ENCODE data around the gene KRT83. TPM values are rescaled to one million over a fixed set of nuclear protein-coding genes. Genes with fewer than 3 reads are reported as not detected.

Gene KRT83
- total and polyA plus RNA-seq, 3 donors from 2014 or later = 0.39 to 1.2 (median 0.44) TPM

GRCh38 chr12:52355176-52355575 is 34.0 kb upstream of the KRT83 start:
- WGBS, 2 donors = 84 to 96% methylated on average over 8 of the region's 8 CpGs
- intact Hi-C loops (cut with DNase I; ENCODE audit: low total_unique reads) = no loop called here

GRCh38 chr12:52354200-52354599 is 33.0 kb upstream of the KRT83 start:
- Histone ChIP-seq H3K27me3 (no peaks in the 10 kb centered on the region), H3K4me3 (no peak overlapping the region), H3K36me3 (ENCODE audit: low read depth, missing control alignments) (no peaks in the 10 kb centered on the region), H3K9me3 (no peaks in the 10 kb centered on the region), H3K27ac (no peak overlapping the region), H3K4me1 (no peaks in the 10 kb centered on the region)
- TF ChIP-seq POLR2A (IDR thresholded peaks at IDR 0.05) = no peak
- TF ChIP-seq CTCF (IDR thresholded peaks at IDR 0.05) = no peak
- intact Hi-C loops (cut with DNase I; ENCODE audit: low total_unique reads) = no loop called here
- no peak for DNase-seq
- 45 to 67% methylated on average over 5 of the region's 5 CpGs for whole genome bisulfite sequencing, 2 donors

More at GRCh38 chr12:52355176-52355575, 34.0 kb upstream of the KRT83 start:
- DNase-seq = no peak
- no peaks in the 10 kb centered on the region for H3K36me3 ChIP-seq (ENCODE audit: low read depth, missing control alignments)
- H3K27ac ChIP-seq = no peak overlapping the region
- no peaks in the 10 kb centered on the region for H3K4me1 ChIP-seq
- TF ChIP-seq CTCF (IDR thresholded peaks at IDR 0.05) (no peak), POLR2A (IDR thresholded peaks at IDR 0.05) (no peak)
- H3K27me3 ChIP-seq = no peaks in the 10 kb centered on the region
- H3K9me3 ChIP-seq = no peaks in the 10 kb centered on the region
- H3K4me3 ChIP-seq = no peak overlapping the region

- no peaks in the 10 kb centered on the region for H3K4me1 ChIP-seq
- H3K9me3 ChIP-seq = no peaks in the 10 kb centered on the region
- H3K36me3 ChIP-seq (ENCODE audit: low read depth, missing control alignments) = no peaks in the 10 kb centered on the region
- TF ChIP-seq POLR2A (IDR thresholded peaks at IDR 0.05) (no peak), CTCF (IDR thresholded peaks at IDR 0.05) (no peak)
- no peak overlapping the region for H3K4me3 ChIP-seq
- no peak for DNase-seq
- 80 to 85% methylated on average over 3 of the region's 3 CpGs for WGBS, 2 donors
- H3K27ac ChIP-seq = no peak overlapping the region
- intact Hi-C loops (cut with DNase I; ENCODE audit: low total_unique reads) = no loop called here
- no peaks in the 10 kb centered on the region for H3K27me3 ChIP-seq
Observed at GRCh38 chr12:52353766-52354165, 32.6 kb upstream of the KRT83 start.

- no peaks in the 10 kb centered on the region for H3K36me3 ChIP-seq (ENCODE audit: low read depth, missing control alignments)
- H3K27ac ChIP-seq = no peak overlapping the region
- no peaks in the 10 kb centered on the region for H3K9me3 ChIP-seq
- TF ChIP-seq CTCF (IDR thresholded peaks at IDR 0.05) = no peak
- TF ChIP-seq POLR2A (IDR thresholded peaks at IDR 0.05) = no peak
- intact Hi-C loops (cut with DNase I; ENCODE audit: low total_unique reads) = no loop called here
- no peak overlapping the region for H3K4me3 ChIP-seq
- no peaks in the 10 kb centered on the region for H3K27me3 ChIP-seq
- no peaks in the 10 kb centered on the region for H3K4me1 ChIP-seq
- 94 to 96% methylated on average over 2 of the region's 2 CpGs for WGBS, 2 donors
- DNase-seq = no peak
Observed at GRCh38 chr12:52352951-52353350, 31.8 kb upstream of the KRT83 start.

GRCh38 chr12:52351196-52352059 is 30.2 kb upstream of the KRT83 start:
- H3K27me3 ChIP-seq = no peaks in the 10 kb centered on the region
- intact Hi-C loops (cut with DNase I; ENCODE audit: low total_unique reads) = no loop called here
- no peak for DNase-seq
- TF ChIP-seq CTCF (IDR thresholded peaks at IDR 0.05) (no peak), POLR2A (IDR thresholded peaks at IDR 0.05) (no peak)
- H3K4me3 ChIP-seq = no peak overlapping the region
- 85 to 89% methylated on average over 9 of the region's 9 CpGs for WGBS, 2 donors
- H3K27ac ChIP-seq = no peak overlapping the region
- H3K9me3 ChIP-seq = no peaks in the 10 kb centered on the region
- no peaks in the 10 kb centered on the region for H3K4me1 ChIP-seq
- H3K36me3 ChIP-seq (ENCODE audit: low read depth, missing control alignments) = no peaks in the 10 kb centered on the region

Measured in testis (tissue), 3 donors.